Measurements from ENCODE around the gene MILR1.
"Not testable (repeated sequence)": the region's sequence is repeated elsewhere in the genome, so short reads cannot be mapped to it uniquely, and the experiment has no call there.

The MILR1 gene

GRCh38 chr17:64455993-64456885 is 7.3 kb downstream of the MILR1 start:
- H3K27ac ChIP-seq: peak overlapping the region; percentile 68 to 97 (median 88); a peak in 21 of 22 replicates
- H3K9ac ChIP-seq: peak overlapping the region; percentile 55 to 72 (median 64); a peak in 20 of 22 replicates
- H3K9me3 ChIP-seq (replicated peaks in 1 of 11): peaks cover 0 to 47% (median 18%) of the 10 kb centered on the region in 11 experiments; a peak in 17 of 22 replicates
- H3K4me2 ChIP-seq: peak overlapping the region; percentile 60 to 99 (median 87)
- peak overlapping the region; percentile 19 to 76 (median 36); a peak in 17 of 20 replicates for H3K4me3 ChIP-seq
- peaks cover 0 to 44% (median 5%) of the 10 kb centered on the region in 11 experiments; a peak in 9 of 22 replicates for H4K20me1 ChIP-seq
- H3K4me1 ChIP-seq: peaks cover 68 to 94% (median 78%) of the 10 kb centered on the region in 10 experiments
- TF ChIP-seq Cebpa-rat (IDR thresholded peaks at IDR 0.05): no peak
- H3K27me3 ChIP-seq: no peaks in the 10 kb centered on the region
- H3K36me3 ChIP-seq: peaks cover 67 to 99% (median 97%) of the 10 kb centered on the region in 11 experiments

DNA sequence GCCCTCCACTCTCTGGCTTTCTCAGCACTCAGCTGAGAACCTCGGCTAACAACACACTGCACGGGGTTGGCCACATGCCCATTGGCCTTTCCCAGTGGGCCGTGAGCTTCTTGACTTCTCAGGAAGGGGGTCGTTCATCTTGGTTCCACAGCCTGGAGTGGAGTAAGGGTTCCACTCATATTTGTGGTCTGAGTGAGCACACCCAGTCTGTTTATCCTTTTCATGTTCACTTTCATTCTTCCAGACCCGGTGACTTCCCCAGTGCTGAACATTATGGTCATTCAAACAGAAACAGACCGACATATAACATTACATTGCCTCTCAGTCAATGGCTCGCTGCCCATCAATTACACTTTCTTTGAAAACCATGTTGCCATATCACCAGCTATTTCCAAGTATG is 8.2 kb downstream of the MILR1 start:
- TF ChIP-seq Cebpa-rat (IDR thresholded peaks at IDR 0.05): no peak
- H3K9me3 ChIP-seq (replicated peaks in 1 of 11): peaks cover 0 to 41% (median 18%) of the 10 kb centered on the region in 11 experiments; a peak in 16 of 22 replicates
- peak overlapping the region; percentile 24 to 97 (median 88); a peak in 21 of 22 replicates for H3K27ac ChIP-seq
- H3K4me2 ChIP-seq: peak overlapping the region; percentile 60 to 97 (median 87)
- peaks cover 67 to 88% (median 70%) of the 10 kb centered on the region in 10 experiments for H3K4me1 ChIP-seq
- no peaks in the 10 kb centered on the region for H3K27me3 ChIP-seq
- H3K4me3 ChIP-seq: peak overlapping the region in 9 of 10 experiments; percentile 19 to 60 (median 38); a peak in 16 of 20 replicates
- H4K20me1 ChIP-seq: peaks cover 0 to 53% (median 5%) of the 10 kb centered on the region in 11 experiments; a peak in 9 of 22 replicates
- peaks cover 62 to 99% (median 97%) of the 10 kb centered on the region in 11 experiments for H3K36me3 ChIP-seq
- peak overlapping the region; percentile 30 to 72 (median 63); a peak in 19 of 22 replicates for H3K9ac ChIP-seq

DNA sequence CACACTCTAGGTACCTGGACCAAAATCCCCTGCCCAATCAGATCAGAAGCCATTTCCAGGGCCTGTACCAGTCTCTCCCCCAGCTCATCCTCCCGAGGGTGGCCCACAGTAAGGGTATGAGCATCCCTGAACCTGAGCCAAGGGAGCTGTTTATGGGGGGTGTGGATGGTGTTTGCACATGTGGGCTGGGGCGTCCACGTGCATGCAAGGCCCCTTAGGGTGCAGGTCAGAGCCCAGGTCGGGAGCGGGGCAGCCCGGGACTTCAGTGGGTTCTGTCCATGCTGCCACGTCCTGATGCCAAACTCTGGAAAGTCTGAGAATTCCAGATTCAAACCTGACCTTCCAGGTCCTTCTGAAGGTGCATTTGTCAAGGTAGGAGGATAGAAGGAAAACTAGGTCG is 9.8 kb downstream of the MILR1 start:
- Histone ChIP-seq H3K27ac (peak overlapping the region in 10 of 11 experiments; percentile 84 to 97 (median 90); a peak in 14 of 22 replicates), H3K4me3 (no peak overlapping the region), H3K4me2 (peak overlapping the region; percentile 4 to 97 (median 87); a peak in 20 of 22 replicates)

GRCh38 chr17:64459284-64459747 is 10.4 kb downstream of the MILR1 start:
- peak overlapping the region in 2 of 11 experiments; percentile 29 to 45; a peak in 3 of 22 replicates for H3K9ac ChIP-seq

More for the DNA sequence above, 9.8 kb downstream of the MILR1 start:
- Histone ChIP-seq H3K4me1 (peaks cover 52 to 72% (median 54%) of the 10 kb centered on the region in 10 experiments), H3K36me3 (peaks cover 53 to 99% (median 97%) of the 10 kb centered on the region in 11 experiments), H3K9ac (peak overlapping the region in 5 of 11 experiments; percentile 4 to 45 (median 29); a peak in 5 of 22 replicates), H3K27me3 (no peaks in the 10 kb centered on the region), H3K9me3 (replicated peaks in 1 of 11) (peaks cover 0 to 31% (median 18%) of the 10 kb centered on the region in 11 experiments; a peak in 16 of 22 replicates), H4K20me1 (peaks cover 0 to 69% (median 5%) of the 10 kb centered on the region in 11 experiments; a peak in 9 of 22 replicates)
- TF ChIP-seq Cebpa-rat (IDR thresholded peaks at IDR 0.05): no peak

GRCh38 chr17:64459818-64460217 is 10.9 kb downstream of the MILR1 start:
- Histone ChIP-seq H3K4me2 (peak overlapping the region in 1 of 11 experiments; percentile 87; a peak in 1 of 22 replicates), H3K9me3 (replicated peaks in 1 of 11) (peaks cover 0 to 31% (median 18%) of the 10 kb centered on the region in 11 experiments; a peak in 16 of 22 replicates), H3K27ac (0 out of 22 replicates have a peak overlapping the region, but pooled peaks of 2 of the 11 experiments have one; percentile 36 to 95), H4K20me1 (peaks cover 0 to 74% (median 5%) of the 10 kb centered on the region in 11 experiments; a peak in 9 of 22 replicates), H3K9ac (peak overlapping the region in 1 of 11 experiments; percentile 29; a peak in 1 of 22 replicates), H3K4me1 (peaks cover 41 to 61% (median 45%) of the 10 kb centered on the region in 10 experiments), H3K36me3 (peaks cover 44 to 99% (median 97%) of the 10 kb centered on the region in 11 experiments)
- not testable (repeated sequence) for H3K27me3 ChIP-seq, H3K4me3 ChIP-seq

More at GRCh38 chr17:64459284-64459747, 10.4 kb downstream of the MILR1 start:
- TF ChIP-seq Cebpa-rat (IDR thresholded peaks at IDR 0.05): no peak
- Histone ChIP-seq H3K27me3 (no peaks in the 10 kb centered on the region), H3K4me2 (peak overlapping the region in 7 of 11 experiments; percentile 64 to 97 (median 90); a peak in 6 of 22 replicates), H4K20me1 (peaks cover 0 to 73% (median 5%) of the 10 kb centered on the region in 11 experiments; a peak in 9 of 22 replicates), H3K27ac (peak overlapping the region in 7 of 11 experiments; percentile 36 to 97 (median 88); a peak in 7 of 22 replicates), H3K4me1 (peaks cover 46 to 66% (median 50%) of the 10 kb centered on the region in 10 experiments), H3K9me3 (replicated peaks in 1 of 11) (peaks cover 0 to 31% (median 18%) of the 10 kb centered on the region in 11 experiments; a peak in 16 of 22 replicates), H3K4me3 (no peak overlapping the region), H3K36me3 (peaks cover 49 to 99% (median 97%) of the 10 kb centered on the region in 11 experiments)

DNA sequence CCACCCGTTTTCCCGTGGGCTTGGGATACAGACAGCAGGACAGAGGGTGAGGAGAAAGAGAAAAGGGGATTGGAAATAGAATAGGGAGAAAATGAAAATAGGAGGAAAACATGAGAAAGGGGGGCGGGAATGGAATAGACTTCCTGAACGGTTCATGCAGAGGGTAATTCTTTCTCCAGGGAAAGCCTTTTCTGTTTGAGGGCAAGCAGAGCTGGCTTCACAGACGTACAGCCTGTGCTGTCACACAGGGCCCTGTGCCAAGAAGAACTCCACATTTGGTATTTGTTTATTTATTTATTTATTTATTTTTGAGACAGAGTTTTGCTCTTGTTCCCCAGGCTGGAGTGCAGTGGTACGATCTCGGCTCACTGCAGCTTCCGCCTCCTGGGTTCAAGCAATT is 12.0 kb downstream of the MILR1 start:
- TF ChIP-seq Cebpa-rat (IDR thresholded peaks at IDR 0.05): no peak
- H3K27ac ChIP-seq: peak overlapping the region in 1 of 11 experiments; percentile 12; a peak in 1 of 22 replicates

DNA sequence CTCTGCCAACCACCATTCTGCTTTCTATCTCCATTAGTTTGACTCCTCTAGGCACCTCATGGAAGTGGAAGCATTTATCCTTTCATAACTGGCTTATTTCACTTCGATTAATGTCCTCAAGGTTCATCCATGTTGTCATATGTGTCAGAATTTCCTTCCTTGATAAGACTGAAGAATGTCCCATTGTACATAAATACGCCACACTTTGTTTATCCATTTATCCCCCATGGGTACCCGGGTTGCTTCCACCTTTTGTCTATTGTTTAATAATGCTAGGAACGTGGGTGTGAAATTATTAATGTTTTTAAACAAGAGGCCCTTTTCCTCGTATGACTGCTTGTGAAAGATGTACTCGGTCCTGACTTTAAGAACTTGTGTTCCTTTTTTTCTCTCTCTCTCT is 12.9 kb downstream of the MILR1 start:
- no peak for TF ChIP-seq Cebpa-rat (IDR thresholded peaks at IDR 0.05)
- Histone ChIP-seq H3K9ac (peak overlapping the region in 1 of 11 experiments; percentile 16; a peak in 2 of 22 replicates), H3K4me1 (peaks cover 27 to 59% (median 34%) of the 10 kb centered on the region in 10 experiments), H3K4me2 (no peak overlapping the region), H3K4me3 (no peak overlapping the region), H3K36me3 (peaks cover 53 to 100% (median 100%) of the 10 kb centered on the region in 11 experiments), H4K20me1 (peaks cover 0 to 91% (median 6%) of the 10 kb centered on the region in 11 experiments; a peak in 9 of 22 replicates), H3K9me3 (replicated peaks in 1 of 11) (peaks cover 0 to 18% (median 7%) of the 10 kb centered on the region in 11 experiments; a peak in 15 of 22 replicates), H3K27ac (peak overlapping the region in 1 of 11 experiments; percentile 26; a peak in 1 of 22 replicates), H3K27me3 (no peaks in the 10 kb centered on the region)

More for the DNA sequence above, 12.0 kb downstream of the MILR1 start:
- Histone ChIP-seq H3K4me3 (no peak overlapping the region), H3K4me1 (peaks cover 30 to 61% (median 35%) of the 10 kb centered on the region in 10 experiments), H3K9ac (0 out of 22 replicates have a peak overlapping the region, but pooled peaks of 1 of the 11 experiments have one; percentile 25), H3K4me2 (no peak overlapping the region), H3K36me3 (peaks cover 50 to 99% (median 97%) of the 10 kb centered on the region in 11 experiments), H3K27me3 (no peaks in the 10 kb centered on the region), H3K9me3 (replicated peaks in 1 of 11) (peaks cover 0 to 27% (median 14%) of the 10 kb centered on the region in 11 experiments; a peak in 16 of 22 replicates), H4K20me1 (peaks cover 0 to 82% (median 5%) of the 10 kb centered on the region in 11 experiments; a peak in 9 of 22 replicates)

All from BLaER1 treated with 17β-estradiol and CSF1 and Interleukin-3, amounts not matched to agents 10 nM and 100 nM (cell line).